Measurements from ENCODE around the gene CTSK.
"Not testable (repeated sequence)": the region's sequence is repeated elsewhere in the genome, so short reads cannot be mapped to it uniquely, and the experiment has no call there.

The CTSK gene

GRCh38 chr1:150788946-150789345 lies 19.1 kb downstream of the CTSK start:
- no peak overlapping the region for H3K4me3 Mint-ChIP-seq
- peaks cover 3% of the 10 kb centered on the region for H3K27me3 Mint-ChIP-seq
- H3K36me3 Mint-ChIP-seq (ENCODE audit: low read depth): no peaks in the 10 kb centered on the region
- no peaks in the 10 kb centered on the region for H3K4me1 Mint-ChIP-seq (ENCODE audit: low read depth)
- no peaks in the 10 kb centered on the region for H3K9me3 Mint-ChIP-seq
- H3K27ac Mint-ChIP-seq: no peak overlapping the region

GRCh38 chr1:150787455-150787854 lies 20.6 kb downstream of the CTSK start:
- Mint-ChIP-seq H3K4me1 (ENCODE audit: low read depth) (no peaks in the 10 kb centered on the region), H3K4me3 (no peak overlapping the region), H3K27me3 (peaks cover 3% of the 10 kb centered on the region), H3K9me3 (no peaks in the 10 kb centered on the region), H3K36me3 (ENCODE audit: low read depth) (no peaks in the 10 kb centered on the region), H3K27ac (no peak overlapping the region)

GRCh38 chr1:150780510-150780909 lies 27.6 kb downstream of the CTSK start:
- H3K27me3 Mint-ChIP-seq: no peaks in the 10 kb centered on the region
- H3K27ac Mint-ChIP-seq: no peak overlapping the region
- no peak overlapping the region for H3K4me3 Mint-ChIP-seq
- H3K4me1 Mint-ChIP-seq (ENCODE audit: low read depth): peaks cover 6% of the 10 kb centered on the region
- peaks cover 4% of the 10 kb centered on the region for H3K36me3 Mint-ChIP-seq (ENCODE audit: low read depth)
- H3K9me3 Mint-ChIP-seq: no peaks in the 10 kb centered on the region

DNA sequence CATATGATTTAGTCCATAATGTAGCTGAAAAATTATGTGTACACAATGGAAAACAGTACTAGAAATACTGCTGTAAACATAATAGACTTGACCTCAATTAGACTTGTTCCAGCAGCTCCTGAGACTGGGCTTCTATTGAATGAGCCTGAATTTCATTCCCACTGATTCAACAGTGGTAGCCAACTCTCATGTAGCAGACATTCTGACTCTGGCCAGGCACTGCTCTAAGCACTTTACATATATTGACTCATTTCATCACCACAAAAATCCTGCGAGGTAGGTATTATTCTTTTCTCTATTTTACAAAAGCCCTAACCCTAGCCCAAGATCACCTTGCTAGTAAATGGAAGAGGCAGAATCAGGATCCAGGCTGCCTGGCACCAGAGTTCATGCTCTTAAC lies 29.7 kb downstream of the CTSK start:
- Mint-ChIP-seq H3K4me3 (no peak overlapping the region), H3K9me3 (no peaks in the 10 kb centered on the region), H3K27ac (no peak overlapping the region), H3K4me1 (ENCODE audit: low read depth) (peaks cover 6% of the 10 kb centered on the region), H3K27me3 (no peaks in the 10 kb centered on the region), H3K36me3 (ENCODE audit: low read depth) (peaks cover 4% of the 10 kb centered on the region)

GRCh38 chr1:150777544-150777943 lies 30.5 kb downstream of the CTSK start:
- H3K27me3 Mint-ChIP-seq: no peaks in the 10 kb centered on the region
- no peak overlapping the region for H3K4me3 Mint-ChIP-seq
- peaks cover 4% of the 10 kb centered on the region for H3K36me3 Mint-ChIP-seq (ENCODE audit: low read depth)
- no peaks in the 10 kb centered on the region for H3K9me3 Mint-ChIP-seq
- peaks cover 6% of the 10 kb centered on the region for H3K4me1 Mint-ChIP-seq (ENCODE audit: low read depth)
- H3K27ac Mint-ChIP-seq: no peak overlapping the region

GRCh38 chr1:150775931-150776505 lies 32.0 kb downstream of the CTSK start:
- H3K36me3 Mint-ChIP-seq (ENCODE audit: low read depth); H3K27ac Mint-ChIP-seq; H3K27me3 Mint-ChIP-seq; H3K4me3 Mint-ChIP-seq; H3K9me3 Mint-ChIP-seq: not testable (repeated sequence)
- peaks cover 21% of the 10 kb centered on the region for H3K4me1 Mint-ChIP-seq (ENCODE audit: low read depth)

DNA sequence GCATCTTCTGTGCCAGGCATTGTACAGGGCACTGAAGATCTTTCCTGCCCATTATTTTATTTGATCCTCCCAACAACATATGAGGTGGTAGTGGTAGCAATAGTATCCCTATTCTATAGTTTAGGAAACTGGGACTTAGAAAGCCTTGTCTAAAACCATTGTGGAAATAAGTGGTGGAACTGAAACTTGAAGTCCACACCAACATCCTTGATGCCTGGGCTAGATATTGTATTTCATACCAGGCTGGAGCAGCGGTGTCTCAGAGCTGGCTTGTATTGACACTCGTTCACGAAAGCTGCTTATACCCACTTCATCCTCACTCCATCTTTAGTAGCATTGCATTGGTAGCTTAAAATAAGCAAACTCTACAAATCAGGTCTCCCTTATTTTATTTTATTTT lies 32.8 kb downstream of the CTSK start:
- Mint-ChIP-seq H3K27ac (no peak overlapping the region), H3K4me3 (no peak overlapping the region), H3K9me3 (no peaks in the 10 kb centered on the region), H3K36me3 (ENCODE audit: low read depth) (peaks cover 2% of the 10 kb centered on the region), H3K4me1 (ENCODE audit: low read depth) (peaks cover 27% of the 10 kb centered on the region), H3K27me3 (no peaks in the 10 kb centered on the region)

GRCh38 chr1:150772326-150772725 lies 35.7 kb downstream of the CTSK start:
- peaks cover 27% of the 10 kb centered on the region for H3K4me1 Mint-ChIP-seq (ENCODE audit: low read depth)
- H3K4me3 Mint-ChIP-seq: no peak overlapping the region
- H3K27ac Mint-ChIP-seq: no peak overlapping the region
- no peaks in the 10 kb centered on the region for H3K36me3 Mint-ChIP-seq (ENCODE audit: low read depth)
- no peaks in the 10 kb centered on the region for H3K27me3 Mint-ChIP-seq
- no peaks in the 10 kb centered on the region for H3K9me3 Mint-ChIP-seq

- not testable (repeated sequence) for H3K9me3 Mint-ChIP-seq; H3K36me3 Mint-ChIP-seq (ENCODE audit: low read depth); H3K27ac Mint-ChIP-seq; H3K4me3 Mint-ChIP-seq; H3K27me3 Mint-ChIP-seq
- H3K4me1 Mint-ChIP-seq (ENCODE audit: low read depth): peaks cover 63% of the 10 kb centered on the region
These were observed 40.4 kb downstream of the CTSK start for GRCh38 chr1:150767704-150768103.

GRCh38 chr1:150765977-150766301 lies 42.1 kb downstream of the CTSK start:
- H3K9me3 Mint-ChIP-seq, H3K27me3 Mint-ChIP-seq: not testable (repeated sequence)
- Mint-ChIP-seq H3K4me3 (peak overlapping the region; percentile 90), H3K4me1 (ENCODE audit: low read depth) (peaks cover 54% of the 10 kb centered on the region), H3K36me3 (ENCODE audit: low read depth) (peaks cover 20% of the 10 kb centered on the region), H3K27ac (peak overlapping the region; percentile 94)

DNA sequence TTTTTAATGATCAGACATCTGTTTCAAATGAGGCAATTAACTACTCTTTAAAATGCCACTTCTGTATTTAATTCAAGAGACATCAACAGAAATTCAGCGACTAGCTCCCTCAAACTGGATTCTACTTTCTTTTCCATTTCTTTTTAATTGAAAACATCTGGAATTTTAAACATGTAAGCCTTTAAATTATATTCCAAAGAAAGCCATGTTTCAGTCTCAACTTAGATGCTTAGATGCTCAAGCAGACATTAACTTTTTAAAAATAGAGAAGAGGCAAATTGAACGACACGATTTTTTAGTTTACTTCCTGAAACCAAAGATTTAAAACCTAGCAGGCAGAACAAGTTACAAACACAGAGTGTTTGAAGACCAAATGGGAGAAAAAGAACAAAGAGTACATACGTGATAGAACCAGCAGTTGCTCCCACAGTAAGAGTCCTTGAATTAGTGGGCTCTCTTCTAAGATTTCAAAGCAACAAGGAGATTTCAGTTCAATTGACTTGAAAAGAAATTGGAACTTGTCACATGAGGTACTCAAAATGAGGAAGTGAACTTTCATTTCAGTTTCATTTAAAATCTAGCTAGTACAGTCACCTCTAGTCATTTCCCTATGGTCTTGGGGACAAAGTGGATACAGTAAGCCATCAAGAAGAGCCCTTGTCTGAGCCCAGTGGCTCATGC lies 42.6 kb downstream of the CTSK start, which contains the start of gene CTSS:
Gene CTSS (minus strand): TSS at position 483 of the 681 bp plus-strand sequence. CDS start 1,015 bp downstream, outside the sequence.
- H3K27ac Mint-ChIP-seq: peak within 1 kb of the TSS; percentile 94

GRCh38 chr1:150764617-150765101 lies 43.4 kb downstream of the CTSK start:
- Mint-ChIP-seq H3K4me3 (peak overlapping the region; percentile 90), H3K4me1 (ENCODE audit: low read depth) (peaks cover 59% of the 10 kb centered on the region), H3K27ac (peak overlapping the region; percentile 94), H3K27me3 (no peaks in the 10 kb centered on the region), H3K9me3 (no peaks in the 10 kb centered on the region), H3K36me3 (ENCODE audit: low read depth) (peaks cover 28% of the 10 kb centered on the region)

More for the DNA sequence above, 42.6 kb downstream of the CTSK start, which contains the start of gene CTSS:
- peak within 1 kb of the TSS; percentile 90 for H3K4me3 Mint-ChIP-seq
- H3K9me3 Mint-ChIP-seq: no peaks in the 10 kb centered on the region
- H3K4me1 Mint-ChIP-seq (ENCODE audit: low read depth): peaks cover 52% of the 10 kb centered on the region
- peaks cover 24% of the 10 kb centered on the region for H3K36me3 Mint-ChIP-seq (ENCODE audit: low read depth)
- H3K27me3 Mint-ChIP-seq: no peaks in the 10 kb centered on the region

GRCh38 chr1:150763018-150763417 lies 45.0 kb downstream of the CTSK start:
- Mint-ChIP-seq H3K4me3 (peak overlapping the region; percentile 15), H3K9me3 (no peaks in the 10 kb centered on the region), H3K27ac (no peak overlapping the region), H3K27me3 (no peaks in the 10 kb centered on the region), H3K36me3 (ENCODE audit: low read depth) (peaks cover 34% of the 10 kb centered on the region), H3K4me1 (ENCODE audit: low read depth) (peaks cover 60% of the 10 kb centered on the region)

DNA sequence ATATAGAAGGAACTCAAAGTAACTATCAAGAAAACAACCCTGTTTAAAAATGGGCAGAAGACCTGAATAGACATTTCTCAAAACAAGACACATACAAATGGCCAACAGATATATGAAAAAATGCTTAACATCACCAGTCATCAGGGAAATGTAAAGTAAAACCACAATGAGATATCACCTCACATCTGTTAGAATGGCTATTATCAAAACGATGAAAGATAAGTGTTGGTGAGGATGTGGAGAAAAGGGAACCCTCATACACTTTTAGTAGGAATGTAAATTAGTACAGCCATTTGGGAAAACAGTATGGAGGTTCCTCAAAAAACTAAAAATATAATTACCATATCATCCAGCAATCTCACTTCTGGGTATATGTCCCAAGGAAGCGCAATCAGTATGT lies 45.5 kb downstream of the CTSK start:
- no peaks in the 10 kb centered on the region for H3K27me3 Mint-ChIP-seq
- no peak overlapping the region for H3K4me3 Mint-ChIP-seq
- no peaks in the 10 kb centered on the region for H3K9me3 Mint-ChIP-seq
- H3K36me3 Mint-ChIP-seq (ENCODE audit: low read depth): peaks cover 39% of the 10 kb centered on the region
- H3K4me1 Mint-ChIP-seq (ENCODE audit: low read depth): peaks cover 58% of the 10 kb centered on the region
- no peak overlapping the region for H3K27ac Mint-ChIP-seq

DNA sequence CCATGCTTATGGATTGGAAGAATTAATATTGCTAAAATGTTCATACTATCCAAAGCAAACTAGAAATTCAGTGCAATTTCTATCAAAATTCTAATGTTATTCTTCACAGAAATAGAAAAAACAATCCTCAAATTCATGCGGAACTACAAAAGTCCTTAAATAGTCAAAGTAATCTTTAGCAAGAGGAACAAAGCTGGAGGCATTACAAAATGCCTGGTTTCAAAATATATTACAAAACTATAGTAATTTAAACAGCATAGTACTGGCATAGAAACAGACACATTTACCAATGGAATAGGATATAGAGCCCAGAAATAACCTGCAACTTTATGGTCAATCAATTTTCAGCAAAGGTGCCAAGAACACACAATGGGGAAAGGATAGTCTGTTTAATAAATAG lies 46.3 kb downstream of the CTSK start:
- no peaks in the 10 kb centered on the region for H3K27me3 Mint-ChIP-seq
- no peaks in the 10 kb centered on the region for H3K9me3 Mint-ChIP-seq
- H3K4me3 Mint-ChIP-seq: no peak overlapping the region
- peaks cover 45% of the 10 kb centered on the region for H3K36me3 Mint-ChIP-seq (ENCODE audit: low read depth)
- no peak overlapping the region for H3K27ac Mint-ChIP-seq
- H3K4me1 Mint-ChIP-seq (ENCODE audit: low read depth): peaks cover 51% of the 10 kb centered on the region

DNA sequence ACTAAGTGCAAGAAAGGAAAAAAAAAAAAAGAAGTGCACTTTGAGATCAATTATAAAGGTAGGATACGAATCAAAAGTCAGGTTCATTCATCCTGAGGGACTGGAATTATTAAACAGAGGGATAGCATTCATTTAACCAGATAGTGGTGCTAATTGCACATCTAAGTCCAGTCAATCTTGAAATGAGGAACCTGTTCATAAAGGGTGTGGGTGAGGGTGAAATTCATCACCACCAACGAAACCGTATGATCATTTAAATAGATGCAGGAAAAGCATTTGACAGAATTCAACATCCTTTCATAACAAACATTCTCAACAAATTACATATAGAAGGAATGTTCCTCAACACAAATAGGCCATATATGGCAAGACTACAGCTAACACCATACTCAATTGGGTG lies 48.0 kb downstream of the CTSK start:
- Mint-ChIP-seq H3K4me1 (ENCODE audit: low read depth) (peaks cover 37% of the 10 kb centered on the region), H3K36me3 (ENCODE audit: low read depth) (peaks cover 48% of the 10 kb centered on the region), H3K9me3 (no peaks in the 10 kb centered on the region), H3K4me3 (no peak overlapping the region), H3K27ac (no peak overlapping the region), H3K27me3 (no peaks in the 10 kb centered on the region)

Data from stimulated activated naive CD8-positive, alpha-beta T cell treated with anti-CD3 and anti-CD28 coated beads, Interleukin-15, Interleukin-2, amounts not matched to agents 100 ng/mL and 50 ng/mL, for 24 hours (primary cell).